ENCODE results near the gene ANKRD16.
"Not testable (repeated sequence)": the region's sequence is repeated elsewhere in the genome, so short reads cannot be mapped to it uniquely, and the experiment has no call there.

DNA sequence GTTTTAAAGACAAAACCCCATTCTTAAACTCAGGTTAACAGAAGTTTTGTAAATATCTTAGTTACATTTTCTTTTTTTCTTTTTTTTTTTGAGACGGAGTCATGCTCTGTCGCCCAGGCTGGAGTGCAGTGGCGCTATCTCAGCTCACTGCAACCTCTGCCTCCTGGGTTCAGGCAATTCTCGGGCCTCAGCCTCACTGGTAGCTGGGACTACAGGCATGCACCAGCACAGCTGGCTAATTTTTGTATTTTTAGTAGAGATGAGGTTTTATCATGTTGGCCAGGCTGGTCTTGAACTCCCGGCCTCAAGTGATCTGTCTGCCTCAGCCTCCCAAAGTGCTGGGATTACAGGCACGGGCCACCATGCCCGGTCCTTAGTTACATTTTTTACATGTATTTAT lies 12.7 kb downstream of the ANKRD16 start:
- TF ChIP-seq EZH2phosphoT487 (IDR thresholded peaks at IDR 0.05; ENCODE audit: low read depth): not testable (repeated sequence)
- TF ChIP-seq, protein P1, sequence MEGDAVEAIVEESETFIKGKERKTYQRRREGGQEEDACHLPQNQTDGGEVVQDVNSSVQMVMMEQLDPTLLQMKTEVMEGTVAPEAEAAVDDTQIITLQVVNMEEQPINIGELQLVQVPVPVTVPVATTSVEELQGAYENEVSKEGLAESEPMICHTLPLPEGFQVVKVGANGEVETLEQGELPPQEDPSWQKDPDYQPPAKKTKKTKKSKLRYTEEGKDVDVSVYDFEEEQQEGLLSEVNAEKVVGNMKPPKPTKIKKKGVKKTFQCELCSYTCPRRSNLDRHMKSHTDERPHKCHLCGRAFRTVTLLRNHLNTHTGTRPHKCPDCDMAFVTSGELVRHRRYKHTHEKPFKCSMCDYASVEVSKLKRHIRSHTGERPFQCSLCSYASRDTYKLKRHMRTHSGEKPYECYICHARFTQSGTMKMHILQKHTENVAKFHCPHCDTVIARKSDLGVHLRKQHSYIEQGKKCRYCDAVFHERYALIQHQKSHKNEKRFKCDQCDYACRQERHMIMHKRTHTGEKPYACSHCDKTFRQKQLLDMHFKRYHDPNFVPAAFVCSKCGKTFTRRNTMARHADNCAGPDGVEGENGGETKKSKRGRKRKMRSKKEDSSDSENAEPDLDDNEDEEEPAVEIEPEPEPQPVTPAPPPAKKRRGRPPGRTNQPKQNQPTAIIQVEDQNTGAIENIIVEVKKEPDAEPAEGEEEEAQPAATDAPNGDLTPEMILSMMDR (IDR thresholded peaks at IDR 0.05; ENCODE audit: low read depth, low read length): not testable (repeated sequence)

Data from OCI-LY3 (cell line).